Bronchial epithelial cell (primary cell): ENCODE data around the gene ADGRG1. TPM values are rescaled to one million over a fixed set of nuclear protein-coding genes. Genes with fewer than 3 reads are reported as not detected.

Experiments
- DNase-seq: peaks from one replicate; pipeline ENCODE4 v3.0.0-alpha.2; 2010; ENCODE audit warnings: low read depth
- FAIRE-seq: peaks from 2 replicates; lab custom pipeline; 2011; peaks lifted over from hg19 to GRCh38; lab: Jason Lieb, UNC
- H3K27me3 ChIP-seq: 2 replicates; pipeline ENCODE4 v1.5.1; 2011; ENCODE audit warnings: low read length; ENCODE audit not compliant: control insufficient read depth, insufficient read depth
- H3K36me3 ChIP-seq: 2 replicates; pipeline ENCODE4 v1.5.1; 2011; ENCODE audit warnings: low read length; ENCODE audit not compliant: control insufficient read depth, insufficient read depth
- H3K4me3 ChIP-seq: 2 replicates; pipeline ENCODE4 v1.5.1; 2011; ENCODE audit warnings: mild to moderate bottlenecking, low read depth, low read length, control low read depth
- total RNA-seq: library from RNA; depleted of rRNA; stranded (reverse); fragments of >200 nt; gene quantifications from 2 replicates; pipeline ENCODE4 v1.2.1, GENCODE V29; 2014
- TF ChIP-seq, protein P1 (sequence below): IDR thresholded peaks from 2 replicates; pipeline ENCODE4 v1.5.1; 2011; ENCODE audit warnings: mild to moderate bottlenecking, moderate library complexity, low read length, control low read depth, inconsistent platforms; ENCODE audit not compliant: insufficient read depth, severe bottlenecking

Gene ADGRG1
- total RNA-seq, 1 donor from 2014 or later, result 21.1 TPM

GRCh38 chr16:57680842-57681375 is 52.5 kb downstream of the ADGRG1 start:
- Histone ChIP-seq H3K27me3 (peaks cover 6% of the 10 kb centered on the region), H3K4me3 (no peak overlapping the region), H3K36me3 (no peaks in the 10 kb centered on the region)
- FAIRE-seq (no peak), DNase-seq (no peak)
- TF ChIP-seq, protein P1, sequence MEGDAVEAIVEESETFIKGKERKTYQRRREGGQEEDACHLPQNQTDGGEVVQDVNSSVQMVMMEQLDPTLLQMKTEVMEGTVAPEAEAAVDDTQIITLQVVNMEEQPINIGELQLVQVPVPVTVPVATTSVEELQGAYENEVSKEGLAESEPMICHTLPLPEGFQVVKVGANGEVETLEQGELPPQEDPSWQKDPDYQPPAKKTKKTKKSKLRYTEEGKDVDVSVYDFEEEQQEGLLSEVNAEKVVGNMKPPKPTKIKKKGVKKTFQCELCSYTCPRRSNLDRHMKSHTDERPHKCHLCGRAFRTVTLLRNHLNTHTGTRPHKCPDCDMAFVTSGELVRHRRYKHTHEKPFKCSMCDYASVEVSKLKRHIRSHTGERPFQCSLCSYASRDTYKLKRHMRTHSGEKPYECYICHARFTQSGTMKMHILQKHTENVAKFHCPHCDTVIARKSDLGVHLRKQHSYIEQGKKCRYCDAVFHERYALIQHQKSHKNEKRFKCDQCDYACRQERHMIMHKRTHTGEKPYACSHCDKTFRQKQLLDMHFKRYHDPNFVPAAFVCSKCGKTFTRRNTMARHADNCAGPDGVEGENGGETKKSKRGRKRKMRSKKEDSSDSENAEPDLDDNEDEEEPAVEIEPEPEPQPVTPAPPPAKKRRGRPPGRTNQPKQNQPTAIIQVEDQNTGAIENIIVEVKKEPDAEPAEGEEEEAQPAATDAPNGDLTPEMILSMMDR, result no peak

DNA sequence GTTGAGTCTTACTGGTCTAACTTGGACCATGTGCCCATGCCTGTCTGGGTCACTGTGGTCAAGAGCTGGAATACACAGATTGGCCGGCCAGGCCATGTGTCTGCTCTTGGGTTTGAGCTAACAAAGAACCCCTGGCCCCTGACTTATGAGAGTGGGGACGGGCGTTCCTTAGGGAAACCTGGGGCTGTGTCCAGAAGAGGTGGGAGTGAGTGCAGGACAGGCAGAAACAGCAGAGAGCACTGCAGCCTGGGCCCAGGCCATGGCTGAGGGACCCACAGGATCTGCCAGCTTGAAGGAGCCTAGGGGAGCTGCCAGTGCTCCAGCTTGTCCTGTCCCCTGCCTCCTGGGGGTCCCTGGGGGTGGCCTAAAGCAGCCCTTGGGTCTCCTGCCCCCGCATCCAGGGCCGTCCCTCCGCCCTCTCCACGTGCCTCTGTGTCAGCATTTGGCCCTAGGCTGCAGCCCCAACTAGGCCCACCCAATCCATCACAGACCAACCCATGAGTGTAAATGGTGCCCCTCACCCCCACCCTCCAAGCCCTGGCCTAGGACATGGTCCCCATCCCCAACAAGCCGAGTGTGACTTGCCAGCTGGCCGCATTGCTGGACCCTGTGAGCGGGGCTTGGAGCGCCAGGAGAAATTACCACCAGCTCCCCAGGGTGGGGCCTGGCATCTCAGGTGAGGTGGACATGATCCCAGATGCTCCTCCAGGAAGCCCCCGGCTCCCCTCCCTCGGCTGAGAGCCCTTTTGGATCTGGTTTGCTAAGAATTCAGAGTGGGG is 53.7 kb downstream of the ADGRG1 start:
- DNase-seq (no peak), FAIRE-seq (no peak)
- H3K27me3 ChIP-seq, result peaks cover 6% of the 10 kb centered on the region
- TF ChIP-seq, protein P1, result no peak
- no peaks in the 10 kb centered on the region for H3K36me3 ChIP-seq
- H3K4me3 ChIP-seq, result no peak overlapping the region

DNA sequence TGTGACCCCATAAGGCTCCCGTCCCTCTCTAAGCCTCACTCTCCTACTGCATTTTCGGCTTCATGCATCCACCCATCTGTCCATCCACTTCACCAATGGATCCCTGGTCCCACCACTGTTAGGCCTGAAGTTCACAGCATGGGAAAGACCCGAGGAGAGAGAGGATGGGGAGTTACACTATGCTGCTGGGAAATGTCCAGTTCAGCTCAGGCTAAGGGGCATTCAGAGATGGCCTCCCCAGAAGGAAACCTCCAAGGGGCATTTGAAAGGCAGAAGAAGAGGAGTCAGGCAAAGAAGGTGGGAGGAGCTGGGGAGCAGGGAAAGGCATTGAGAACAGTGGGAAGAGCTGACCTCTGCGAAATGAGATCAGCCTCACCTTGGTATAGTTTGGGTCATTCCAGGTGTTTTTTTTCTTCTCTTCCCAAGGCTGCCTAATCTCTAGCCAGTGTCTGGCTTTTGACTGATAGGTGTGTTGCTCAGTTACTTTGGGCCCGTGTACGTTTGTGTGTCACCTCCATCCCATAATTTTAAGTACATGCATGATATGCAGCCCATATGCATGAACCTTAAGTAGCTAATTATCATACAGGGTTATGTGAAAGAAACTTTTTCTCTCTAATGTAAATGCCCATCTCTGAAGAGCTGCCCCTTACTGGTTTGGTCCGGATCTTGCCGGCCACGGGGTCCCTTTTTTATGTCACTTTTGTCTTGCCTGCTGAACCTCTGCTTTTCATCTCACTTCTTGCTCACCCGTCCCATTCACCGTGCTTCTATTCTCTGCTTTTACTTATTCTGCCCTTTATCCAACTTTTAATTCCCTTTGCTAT is 54.6 kb downstream of the ADGRG1 start:
- H3K36me3 ChIP-seq, result no peaks in the 10 kb centered on the region
- DNase-seq (no peak), FAIRE-seq (no peak)
- peaks cover 6% of the 10 kb centered on the region for H3K27me3 ChIP-seq
- no peak overlapping the region for H3K4me3 ChIP-seq
- TF ChIP-seq, protein P1, result no peak

- no peaks in the 10 kb centered on the region for H3K36me3 ChIP-seq
- FAIRE-seq, result no peak
- no peak for DNase-seq
- TF ChIP-seq, protein P1, result no peak
- peaks cover 8% of the 10 kb centered on the region for H3K27me3 ChIP-seq
- H3K4me3 ChIP-seq, result no peak overlapping the region
Measured at GRCh38 chr16:57683636-57684545, 55.5 kb downstream of the ADGRG1 start.

DNA sequence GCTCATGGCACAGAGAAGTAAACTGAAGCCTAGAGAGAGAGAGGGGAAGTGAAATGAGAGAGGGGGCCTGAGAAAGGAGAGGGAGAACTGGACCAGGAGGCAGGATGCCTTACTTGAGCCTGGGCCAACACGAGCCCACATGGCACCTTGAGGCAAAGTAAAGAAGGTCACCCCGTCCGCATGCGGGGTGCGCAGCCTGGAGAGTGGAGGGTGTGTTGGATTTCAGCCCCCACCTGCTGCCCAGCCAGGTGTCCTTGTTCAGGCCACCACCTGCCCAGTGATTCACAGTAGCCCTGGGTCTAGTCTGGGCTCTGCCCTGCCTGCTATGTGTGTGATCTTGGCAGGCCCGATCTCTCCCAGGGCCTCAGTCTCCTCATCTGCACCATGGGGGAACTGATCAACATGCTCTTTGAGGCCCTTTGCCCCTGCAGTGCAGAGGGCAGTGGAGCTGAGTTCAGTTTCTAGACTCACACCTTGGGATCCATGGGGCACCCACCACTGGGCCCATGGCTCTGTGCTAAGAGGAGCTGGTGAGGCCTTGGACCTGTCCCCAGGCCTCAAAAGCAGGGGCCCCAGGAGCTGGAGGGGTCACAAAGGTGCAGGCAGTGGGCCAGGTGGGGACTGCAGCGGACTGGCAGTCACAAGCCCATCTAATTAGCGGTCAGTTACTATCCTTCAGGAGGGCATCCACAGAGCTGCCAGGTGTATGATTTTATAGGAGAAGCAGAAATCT is 56.4 kb downstream of the ADGRG1 start:
- no peaks in the 10 kb centered on the region for H3K36me3 ChIP-seq
- TF ChIP-seq, protein P1, result no peak
- peaks cover 7% of the 10 kb centered on the region for H3K27me3 ChIP-seq
- FAIRE-seq, result no peak
- DNase-seq, result no peak
- no peak overlapping the region for H3K4me3 ChIP-seq
